ENCODE measurements around the gene CTNS.
A peak's percentile ranks its signal among the peaks of the same experiment; 100 is the strongest.

The CTNS gene

GRCh38 chr17:3655766-3656165 lies 19.2 kb downstream of the CTNS start:
- DNase-seq = no peak
- in situ Hi-C loops (cut with HindIII; ENCODE audit: low pct_ligation_motif_present, low pct_unique_long_range_greater_than_20kb, low sequenced_read_pairs) = no loop called here

- in situ Hi-C loops (cut with HindIII; ENCODE audit: low pct_ligation_motif_present, low pct_unique_long_range_greater_than_20kb, low sequenced_read_pairs) = no loop called here
- DNase-seq = no peak
Measured at GRCh38 chr17:3656353-3656752, 19.8 kb downstream of the CTNS start.

- DNase-seq = no peak
- in situ Hi-C loops (cut with HindIII; ENCODE audit: low pct_ligation_motif_present, low pct_unique_long_range_greater_than_20kb, low sequenced_read_pairs) = no loop called here
Measured at GRCh38 chr17:3656755-3657587, 20.4 kb downstream of the CTNS start.

GRCh38 chr17:3657588-3657869 lies 21.0 kb downstream of the CTNS start:
- DNase-seq = no peak
- in situ Hi-C loops (cut with HindIII; ENCODE audit: low pct_ligation_motif_present, low pct_unique_long_range_greater_than_20kb, low sequenced_read_pairs) = no loop called here

- DNase-seq = no peak
- in situ Hi-C loops (cut with HindIII; ENCODE audit: low pct_ligation_motif_present, low pct_unique_long_range_greater_than_20kb, low sequenced_read_pairs) = no loop called here
Measured at GRCh38 chr17:3657874-3658783, 21.6 kb downstream of the CTNS start.

- in situ Hi-C loops (cut with HindIII; ENCODE audit: low pct_ligation_motif_present, low pct_unique_long_range_greater_than_20kb, low sequenced_read_pairs) = no loop called here
Measured at GRCh38 chr17:3658784-3659449, 22.4 kb downstream of the CTNS start.

GRCh38 chr17:3659541-3660111 lies 23.1 kb downstream of the CTNS start:
- peak; percentile 51 for DNase-seq
- in situ Hi-C loops (cut with HindIII; ENCODE audit: low pct_ligation_motif_present, low pct_unique_long_range_greater_than_20kb, low sequenced_read_pairs) = no loop called here

More at GRCh38 chr17:3658784-3659449, 22.4 kb downstream of the CTNS start:
- no peak for DNase-seq

GRCh38 chr17:3660311-3660891 lies 23.8 kb downstream of the CTNS start:
- in situ Hi-C loops (cut with HindIII; ENCODE audit: low pct_ligation_motif_present, low pct_unique_long_range_greater_than_20kb, low sequenced_read_pairs) = no loop called here
- no peak for DNase-seq

GRCh38 chr17:3663102-3664011 lies 26.8 kb downstream of the CTNS start:
- no peak for DNase-seq
- in situ Hi-C loops (cut with HindIII; ENCODE audit: low pct_ligation_motif_present, low pct_unique_long_range_greater_than_20kb, low sequenced_read_pairs) = no loop called here

- DNase-seq = no peak
- in situ Hi-C loops (cut with HindIII; ENCODE audit: low pct_ligation_motif_present, low pct_unique_long_range_greater_than_20kb, low sequenced_read_pairs) = no loop called here
Measured at GRCh38 chr17:3665834-3666233, 29.3 kb downstream of the CTNS start.

- no peak for DNase-seq
- in situ Hi-C loops (cut with HindIII; ENCODE audit: low pct_ligation_motif_present, low pct_unique_long_range_greater_than_20kb, low sequenced_read_pairs) = no loop called here
Measured at GRCh38 chr17:3666516-3666915, 30.0 kb downstream of the CTNS start.

- DNase-seq = peak; percentile 94
- in situ Hi-C loops (cut with HindIII; ENCODE audit: low pct_ligation_motif_present, low pct_unique_long_range_greater_than_20kb, low sequenced_read_pairs) = no loop called here
Measured at GRCh38 chr17:3667366-3668278, 31.1 kb downstream of the CTNS start.

GRCh38 chr17:3668279-3669084 lies 31.9 kb downstream of the CTNS start, which contains the start of the genes EMC6 and TAX1BP3:
Gene EMC6 (plus strand): TSS chr17:3668812. CDS start chr17:3669147, 335 bp downstream.
Gene TAX1BP3 (minus strand): TSS chr17:3668578. CDS start chr17:3668526, 52 bp downstream.
- DNase-seq = peak; percentile 98
- in situ Hi-C loops (cut with HindIII; ENCODE audit: low pct_ligation_motif_present, low pct_unique_long_range_greater_than_20kb, low sequenced_read_pairs) = no loop called here

GRCh38 chr17:3669085-3669347 lies 32.5 kb downstream of the CTNS start:
- DNase-seq = no peak
- in situ Hi-C loops (cut with HindIII; ENCODE audit: low pct_ligation_motif_present, low pct_unique_long_range_greater_than_20kb, low sequenced_read_pairs) = no loop called here

- in situ Hi-C loops (cut with HindIII; ENCODE audit: low pct_ligation_motif_present, low pct_unique_long_range_greater_than_20kb, low sequenced_read_pairs) = no loop called here
- peak; percentile 14 for DNase-seq
Measured at GRCh38 chr17:3669548-3669947, 33.0 kb downstream of the CTNS start.

- in situ Hi-C loops (cut with HindIII; ENCODE audit: low pct_ligation_motif_present, low pct_unique_long_range_greater_than_20kb, low sequenced_read_pairs) = no loop called here
- no peak for DNase-seq
Measured at GRCh38 chr17:3672571-3672970, 36.0 kb downstream of the CTNS start.
